Endothelial cell of umbilical vein (primary cell): ENCODE data around the gene HMCN1. TPM values are rescaled to one million over a fixed set of nuclear protein-coding genes. Genes with fewer than 3 reads are reported as not detected.

Source experiments
- BruUV-seq: library from RNA; stranded (reverse); fragments of 400-500 nt; replicated peaks from 2 replicates; lab custom pipeline; 2021; lab: Mats Ljungman, UMichigan
- CTCF ChIA-PET: fragments of 300-600, 350-600 bp; sonication (Branson Sonifier 250); formaldehyde crosslinking; loops from one replicate; lab custom pipeline; 2021; ENCODE audit warnings: antibody characterized with exemption, inconsistent platforms; lab: Charles Lee
- POLR2A ChIA-PET: fragments of 300-600, 350-600 bp; sonication (Branson Sonifier 250); formaldehyde crosslinking; loops from one replicate; lab custom pipeline; 2021; ENCODE audit warnings: antibody characterized with exemption, inconsistent platforms; lab: Charles Lee
- DNase-seq: peaks from one replicate; pipeline ENCODE4 v3.0.0-alpha.2; 2011; ENCODE audit warnings: low read depth, low spot score
- FAIRE-seq: peaks from 2 replicates; lab custom pipeline; 2011; peaks lifted over from hg19 to GRCh38; lab: Jason Lieb, UNC
- H2AFZ ChIP-seq: 2 replicates; pipeline ENCODE4 v1.6.0; 2012; ENCODE audit warnings: low read depth, low read length, control low read depth, inconsistent platforms
- H3K27ac ChIP-seq: 2 replicates; pipeline ENCODE4 v1.5.1; 2011; ENCODE audit warnings: low read depth, mild to moderate bottlenecking, control low read depth, low read length, moderate library complexity; ENCODE audit not compliant: insufficient read depth
- H3K27me3 ChIP-seq, 2 experiments: 2 replicates each; pipeline versions ENCODE4 v1.6.0 to v1.6.1; 2011; ENCODE audit warnings: low read length in 2 of 2, mixed read lengths in 1 of 2; ENCODE audit not compliant: control insufficient read depth in 2 of 2, insufficient read depth in 2 of 2
- H3K36me3 ChIP-seq, 2 experiments: 2 replicates in 1 of 2; 3 replicates in 1 of 2; pipeline ENCODE4 v1.5.1; 2011; ENCODE audit warnings: low read length in 2 of 2, mild to moderate bottlenecking in 1 of 2, moderate library complexity in 1 of 2; ENCODE audit not compliant: control insufficient read depth in 2 of 2, insufficient read depth in 2 of 2; ENCODE audit errors: extremely low read depth in 1 of 2
- H3K4me1 ChIP-seq: 3 replicates; pipeline ENCODE4 v1.5.1; 2011; ENCODE audit warnings: mild to moderate bottlenecking, low read length; ENCODE audit not compliant: control insufficient read depth, insufficient read depth; ENCODE audit errors: extremely low read depth
- H3K4me2 ChIP-seq: 2 replicates; pipeline ENCODE4 v1.6.1; 2011; ENCODE audit warnings: low read length, control low read depth, mixed read lengths; ENCODE audit not compliant: insufficient read depth
- H3K4me3 ChIP-seq, 3 experiments: fragments of 200-600 bp in 1 of 3; sonication (generic), shearing (Covaris generic) in 1 of 3; replicated peaks in 1 of 3; 2 replicates each; pipeline ENCODE4 v1.5.1; 2011 to 2016; ENCODE audit warnings: control low read depth in 3 of 3, low read length in 3 of 3, mild to moderate bottlenecking in 2 of 3, inconsistent platforms in 1 of 3, low read depth in 1 of 3, moderate library complexity in 1 of 3; ENCODE audit not compliant: insufficient read depth in 1 of 3
- H3K79me2 ChIP-seq: 2 replicates; pipeline ENCODE4 v1.6.0; 2012; ENCODE audit warnings: low read length, inconsistent platforms; ENCODE audit not compliant: control insufficient read depth, insufficient read depth
- H3K9ac ChIP-seq: replicated peaks from 2 replicates; pipeline ENCODE3; 2011; ENCODE audit warnings: low read length, control low read depth; ENCODE audit not compliant: insufficient read depth; ENCODE audit errors: extremely low read depth
- H3K9me1 ChIP-seq: replicated peaks from 3 replicates; pipeline ENCODE4 v1.6.0; 2011; ENCODE audit warnings: mild to moderate bottlenecking, low read length; ENCODE audit not compliant: control insufficient read depth, insufficient read depth; ENCODE audit errors: extremely low read depth
- H3K9me3 ChIP-seq: replicated peaks from 2 replicates; pipeline ENCODE4 v1.5.1; 2012; ENCODE audit warnings: low read length, inconsistent platforms; ENCODE audit not compliant: control insufficient read depth, insufficient read depth
- H4K20me1 ChIP-seq: replicated peaks from 2 replicates; pipeline ENCODE3; 2011; ENCODE audit warnings: mild to moderate bottlenecking, low read length; ENCODE audit not compliant: control insufficient read depth, insufficient read depth; ENCODE audit errors: extremely low read depth
- EZH2 ChIP-seq: IDR thresholded peaks from 2 replicates; pipeline ENCODE4 v1.6.1; 2012; ENCODE audit warnings: borderline replicate concordance, low read depth, mild to moderate bottlenecking, moderate library complexity, low read length, inconsistent platforms; ENCODE audit not compliant: severe bottlenecking
- FOS ChIP-seq: IDR thresholded peaks from 2 replicates; pipeline ENCODE4 v1.6.1; 2011; ENCODE audit warnings: mild to moderate bottlenecking, low read length, moderate library complexity, borderline replicate concordance; ENCODE audit not compliant: insufficient read depth
- GATA2 ChIP-seq: IDR thresholded peaks from 2 replicates; pipeline ENCODE4 v1.7.0; 2011; ENCODE audit warnings: low read depth, mild to moderate bottlenecking, moderate library complexity, mixed read lengths, low read length; ENCODE audit not compliant: insufficient read length, insufficient read depth
- JUN ChIP-seq: IDR thresholded peaks from 2 replicates; pipeline ENCODE4 v1.6.1; 2011; ENCODE audit warnings: borderline replicate concordance, low read depth; ENCODE audit not compliant: insufficient read length, insufficient read depth
- MYC ChIP-seq: IDR thresholded peaks from one replicate; pipeline ENCODE4 v1.6.1; 2011; ENCODE audit warnings: mild to moderate bottlenecking, low read depth, low read length
- POLR2A ChIP-seq: IDR thresholded peaks from 2 replicates; pipeline ENCODE4 v1.6.1; 2012; ENCODE audit warnings: low read depth, mild to moderate bottlenecking, control low read depth, low read length
- POLR2AphosphoS5 ChIP-seq: IDR thresholded peaks from 2 replicates; pipeline ENCODE4 v1.6.1; 2012; ENCODE audit warnings: low read depth, mild to moderate bottlenecking, control low read depth, low read length, moderate library complexity; ENCODE audit not compliant: insufficient read depth
- dilution Hi-C: fragments of 300-500 bp; cut with MboI; formaldehyde crosslinking; loops from one replicate; pipeline ENCODE4 v1.15.0; 2019; ENCODE audit warnings: low sequenced_read_pairs; ENCODE audit not compliant: extremely low pct_ligation_motif_present
- intact Hi-C: fragments of 100-400 bp; cut with micrococcal nuclease; formaldehyde crosslinking; loops from one replicate; pipeline ENCODE4 v1.10.0; 2022
- polyA plus RNA-seq, 4 experiments: library from polyadenylated mRNA; depleted of rRNA in 3 of 4; stranded (reverse) in 3 of 4; unstranded in 1 of 4; fragments of >200 nt; gene quantifications; 2 replicates each; pipeline versions ENCODE4 v1.2.1 to v1.2.3, GENCODE V29; 2011 to 2012; ENCODE audit warnings: missing spikeins in 1 of 4
- total RNA-seq: library from RNA; stranded (reverse); gene quantifications from 2 replicates; pipeline ENCODE4 v1.2.3, GENCODE V29; 2021

HMCN1 gene
- total and polyA plus RNA-seq, 2 donors (not counting 3 experiments of a cell fraction or from before 2014, with no cell fraction given), result 10.3 to 16.0 TPM

DNA sequence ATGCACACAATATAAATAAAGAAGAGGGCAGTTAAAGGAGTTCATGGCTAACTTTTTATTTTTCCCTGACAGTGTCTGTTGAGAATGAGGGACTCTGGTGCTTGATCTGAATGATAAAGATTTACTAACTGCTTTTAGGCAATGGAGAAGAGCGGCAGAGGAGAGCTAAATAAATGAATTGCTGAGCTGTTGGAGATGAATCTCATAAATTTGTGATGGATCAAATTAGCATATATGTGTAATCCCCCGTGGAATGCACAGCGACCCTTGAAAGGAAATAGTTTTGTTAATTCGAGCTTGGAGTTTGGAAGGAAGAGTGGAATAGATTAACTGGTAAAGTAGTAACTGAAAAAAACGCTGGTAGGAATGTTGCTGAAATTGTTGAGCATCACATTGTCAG, 40.2 kb downstream of the HMCN1 start:
- no peaks in the 10 kb centered on the region for H3K79me2 ChIP-seq
- H4K20me1 ChIP-seq, result no peaks in the 10 kb centered on the region
- no peaks in the 10 kb centered on the region for H3K4me1 ChIP-seq
- no peak overlapping the region for H2AFZ ChIP-seq
- intact Hi-C loops, result no loop called here
- ChIA-PET POLR2A (no interaction called here), CTCF (interaction anchor here (1.1 to 2.2 kb wide), 4 partner anchors 9 to 53 kb away, joined by 3 to 6 read pairs (median 4); no protein-coding TSS in a partner anchor)
- no peaks in the 10 kb centered on the region for H3K9me1 ChIP-seq
- H3K4me2 ChIP-seq, result no peak overlapping the region
- dilution Hi-C loops, result no loop called here
- H3K36me3 ChIP-seq, result no peaks in the 10 kb centered on the region
- TF ChIP-seq POLR2A (no peak), GATA2 (no peak), POLR2AphosphoS5 (no peak), MYC (no peak), EZH2 (no peak), FOS (no peak)
- H3K27me3 ChIP-seq, result no peaks in the 10 kb centered on the region
- no peak overlapping the region for H3K9ac ChIP-seq
- no peak for FAIRE-seq
- H3K27ac ChIP-seq, result no peak overlapping the region
- no peak overlapping the region for H3K4me3 ChIP-seq
- no TSS peak for BruUV-seq
- H3K9me3 ChIP-seq, result no peaks in the 10 kb centered on the region
- no peak for DNase-seq

DNA sequence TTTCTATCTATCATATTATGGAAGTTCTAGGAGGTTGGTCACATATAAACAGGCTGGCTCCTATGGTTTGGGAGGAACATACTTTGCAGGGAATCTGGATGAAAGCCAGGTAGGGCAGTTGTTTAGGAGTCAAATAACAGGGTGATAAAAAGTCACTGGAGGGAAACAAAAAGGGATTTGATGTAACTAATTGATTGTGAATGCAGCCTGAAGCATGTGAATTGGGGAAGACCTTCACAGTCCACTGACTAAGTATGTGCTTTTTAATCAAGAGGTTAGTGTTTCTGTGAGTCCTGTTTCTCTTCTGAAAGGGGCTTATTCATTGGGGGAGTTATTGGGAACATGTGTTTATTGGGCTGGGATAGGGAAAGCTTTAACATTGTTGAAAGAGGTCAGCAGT, 41.3 kb downstream of the HMCN1 start:
- TF ChIP-seq JUN, result no peak
- Histone ChIP-seq H3K36me3 (no peaks in the 10 kb centered on the region), H3K9ac (no peak overlapping the region), H4K20me1 (no peaks in the 10 kb centered on the region), H2AFZ (no peak overlapping the region), H3K9me1 (no peaks in the 10 kb centered on the region), H3K4me1 (no peaks in the 10 kb centered on the region), H3K4me2 (no peak overlapping the region), H3K9me3 (no peaks in the 10 kb centered on the region), H3K79me2 (no peaks in the 10 kb centered on the region), H3K4me3 (no peak overlapping the region), H3K27ac (no peak overlapping the region), H3K27me3 (no peaks in the 10 kb centered on the region)
- ChIA-PET CTCF (no interaction called here), POLR2A (no interaction called here)
- FAIRE-seq (no peak), DNase-seq (no peak)
- dilution Hi-C loops (no loop called here), intact Hi-C loops (no loop called here)
- BruUV-seq, result no TSS peak
